ENCODE measurements around the gene SYNJ2.

Gene SYNJ2

GRCh38 chr6:157982563-157983405 lies 1.1 kb downstream of the SYNJ2 start:
- DNase-seq = no peak

DNA sequence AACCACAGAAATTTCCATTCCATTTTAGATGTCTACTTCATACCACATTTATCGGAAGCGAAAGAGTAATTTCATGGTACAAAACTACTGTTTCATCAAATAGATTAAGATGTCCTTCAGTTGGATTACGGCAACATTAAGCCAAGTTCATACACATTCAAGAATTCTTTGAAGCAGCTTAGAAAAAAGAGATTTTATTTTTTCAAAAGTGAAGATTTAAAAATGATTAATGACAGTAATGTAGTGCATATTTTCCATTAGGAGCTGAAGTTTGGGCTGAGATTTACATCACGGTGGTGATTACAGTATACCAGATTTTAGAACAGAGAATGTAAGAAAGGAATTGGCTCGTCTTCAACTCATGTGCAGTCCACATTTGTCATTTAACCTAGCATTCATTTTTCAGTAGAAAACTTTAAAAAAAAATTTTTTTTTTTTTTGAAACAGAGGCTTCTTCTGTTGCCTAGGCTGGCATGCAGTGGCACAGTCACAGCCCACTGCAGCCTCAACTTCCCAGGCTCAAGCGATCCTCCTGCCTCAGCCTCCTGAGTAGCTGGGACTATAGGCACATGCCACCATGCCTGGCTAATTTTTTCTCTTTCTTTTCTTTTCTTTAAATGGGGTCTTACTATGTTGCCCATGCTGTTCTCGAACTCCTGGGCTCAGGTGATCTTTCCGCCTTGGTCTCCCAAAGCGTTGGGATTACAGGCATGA lies 1.9 kb downstream of the SYNJ2 start:
- DNase-seq = no peak

DNA sequence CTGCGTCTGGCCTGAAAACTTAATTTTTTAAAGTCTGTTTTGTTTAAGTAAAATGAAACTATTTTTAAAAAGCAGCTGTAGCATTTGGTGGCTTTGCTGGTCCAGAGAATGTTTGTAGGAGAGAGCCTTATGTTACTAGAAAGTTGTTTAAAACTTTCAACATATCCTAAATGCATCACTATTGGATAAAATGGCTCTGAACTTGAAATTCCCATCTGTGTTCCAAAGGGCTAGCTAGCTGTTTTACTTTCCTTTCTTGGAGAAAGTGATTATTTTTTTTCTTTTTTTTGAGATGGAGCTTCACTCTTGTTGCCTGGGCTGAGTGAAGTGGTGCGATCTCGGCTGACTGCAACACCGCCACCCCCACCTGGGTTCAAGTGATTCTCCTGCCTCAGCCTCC lies 2.5 kb downstream of the SYNJ2 start:
- no peak for DNase-seq

GRCh38 chr6:157984686-157985225 lies 3.1 kb downstream of the SYNJ2 start:
- no peak for DNase-seq

GRCh38 chr6:157985378-157986155 lies 3.9 kb downstream of the SYNJ2 start:
- DNase-seq = no peak

DNA sequence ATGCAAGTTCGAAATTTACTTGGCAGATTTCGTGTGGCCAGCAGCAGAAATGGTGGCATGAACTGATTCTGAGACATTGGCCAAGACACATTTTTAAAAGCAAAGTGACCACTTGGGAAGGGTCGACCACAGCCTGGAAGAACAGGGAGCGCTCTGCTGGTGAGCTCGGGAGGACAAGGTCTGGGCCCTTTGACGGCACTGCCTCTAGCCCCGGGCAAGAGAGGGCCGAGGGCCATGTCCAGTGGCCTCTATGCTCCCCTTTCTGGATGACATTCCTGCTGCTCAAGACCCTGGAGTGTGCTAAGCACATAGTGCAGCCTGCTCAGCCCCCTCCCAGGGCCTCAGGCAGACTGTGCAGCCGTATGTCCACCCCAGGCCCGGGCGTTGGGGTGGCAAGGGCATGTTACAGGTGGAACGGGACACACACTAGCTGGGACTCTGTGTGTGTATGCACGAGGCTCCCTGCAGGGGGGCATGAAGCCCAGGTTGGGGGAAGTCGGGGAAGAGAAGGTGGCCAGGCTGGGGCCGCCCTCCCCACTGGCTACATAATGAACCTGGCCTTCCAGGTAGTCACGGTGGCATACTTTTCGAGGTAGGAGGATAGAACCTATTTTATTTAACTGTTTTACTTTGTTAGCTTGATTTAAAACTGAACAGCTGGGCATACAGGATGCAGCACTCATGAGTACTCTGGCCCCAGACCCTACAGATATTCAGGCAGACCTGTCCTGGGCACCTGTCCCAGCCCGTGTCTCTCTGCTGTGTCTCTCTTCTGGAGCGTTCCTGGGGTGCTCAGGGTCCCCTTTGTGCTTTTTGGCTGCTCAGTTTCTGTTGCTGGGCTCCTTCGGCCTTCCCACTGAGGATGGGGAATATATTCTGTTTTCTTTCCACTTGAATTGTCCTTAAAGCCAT lies 6.4 kb downstream of the SYNJ2 start:
- no peak for DNase-seq

DNA sequence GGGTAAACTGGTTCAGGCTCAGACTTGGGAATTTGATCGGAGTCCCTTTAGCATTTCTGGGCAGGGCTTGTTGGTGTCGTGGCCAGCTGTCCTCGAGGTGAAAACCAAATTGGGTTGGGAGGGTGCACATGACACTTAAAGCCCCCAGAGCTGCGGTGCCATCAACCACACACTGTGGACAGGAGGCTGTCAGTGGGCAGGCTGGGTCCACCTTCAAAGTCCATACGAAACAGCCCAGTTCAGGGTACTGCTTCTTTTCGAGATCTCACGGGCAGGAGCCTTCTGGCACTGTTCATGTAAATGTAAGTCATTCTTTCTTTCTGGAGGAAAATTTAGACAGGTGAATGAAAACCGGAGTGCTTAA lies 7.0 kb downstream of the SYNJ2 start:
- no peak for DNase-seq

DNA sequence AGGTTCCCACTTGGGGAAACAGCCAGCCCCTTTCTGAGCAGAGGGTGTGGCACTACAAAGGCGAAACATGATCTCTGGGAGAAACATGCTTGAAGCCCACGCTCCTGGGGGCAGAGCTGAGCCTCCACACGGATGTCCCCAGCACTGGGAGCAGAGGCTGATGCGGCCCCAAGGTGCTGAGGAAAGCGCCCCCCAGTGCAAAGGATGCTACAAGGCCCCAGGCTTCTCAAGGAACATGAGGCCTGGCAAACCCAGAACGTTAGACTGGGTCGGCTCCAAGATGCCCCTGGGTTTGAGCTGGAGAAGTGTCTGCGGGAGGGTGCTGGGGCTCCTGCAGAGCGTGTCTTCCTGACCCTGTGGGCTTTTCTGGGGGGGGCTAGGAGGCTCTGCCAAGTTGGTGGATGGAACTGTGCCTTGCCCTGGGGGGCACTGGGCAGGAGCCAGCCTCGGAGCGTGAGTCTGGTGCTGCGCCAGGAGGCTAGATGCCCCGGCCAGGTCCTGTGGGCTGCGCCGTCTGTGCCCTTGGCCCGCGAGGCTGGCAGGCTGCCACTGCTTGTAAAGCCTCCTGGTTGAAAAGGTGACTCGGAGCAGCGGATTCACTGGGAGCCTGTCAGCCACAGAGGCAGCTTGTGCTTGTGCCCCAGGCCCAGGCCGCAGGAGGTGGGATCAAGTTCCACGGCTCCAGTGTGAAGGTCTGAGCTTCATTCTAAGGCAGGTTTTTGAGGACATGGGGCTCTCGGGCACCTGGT lies 8.1 kb downstream of the SYNJ2 start:
- DNase-seq = no peak

- no peak for DNase-seq
These were observed 8.8 kb downstream of the SYNJ2 start for GRCh38 chr6:157990321-157991066.

GRCh38 chr6:157991067-157991432 lies 9.4 kb downstream of the SYNJ2 start:
- DNase-seq = no peak

DNA sequence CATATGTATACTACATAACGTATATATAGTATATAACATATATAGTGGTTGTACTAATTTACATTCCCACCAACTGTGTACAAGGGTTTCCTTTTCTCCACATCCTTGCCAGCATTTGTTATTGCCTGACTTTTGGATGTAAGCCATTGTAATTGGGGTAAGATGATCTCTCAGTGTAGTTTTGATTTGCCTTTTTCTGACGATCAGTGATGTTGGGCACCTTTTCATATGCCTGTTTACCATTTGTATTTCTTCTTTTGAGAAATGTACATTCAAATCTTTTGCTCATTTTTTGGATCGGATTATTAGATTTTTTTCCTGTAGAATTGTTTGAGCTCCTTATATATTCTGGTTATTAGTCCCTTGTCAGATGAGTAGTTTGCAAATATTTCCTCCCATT lies 11.4 kb downstream of the SYNJ2 start:
- no peak for DNase-seq

DNA sequence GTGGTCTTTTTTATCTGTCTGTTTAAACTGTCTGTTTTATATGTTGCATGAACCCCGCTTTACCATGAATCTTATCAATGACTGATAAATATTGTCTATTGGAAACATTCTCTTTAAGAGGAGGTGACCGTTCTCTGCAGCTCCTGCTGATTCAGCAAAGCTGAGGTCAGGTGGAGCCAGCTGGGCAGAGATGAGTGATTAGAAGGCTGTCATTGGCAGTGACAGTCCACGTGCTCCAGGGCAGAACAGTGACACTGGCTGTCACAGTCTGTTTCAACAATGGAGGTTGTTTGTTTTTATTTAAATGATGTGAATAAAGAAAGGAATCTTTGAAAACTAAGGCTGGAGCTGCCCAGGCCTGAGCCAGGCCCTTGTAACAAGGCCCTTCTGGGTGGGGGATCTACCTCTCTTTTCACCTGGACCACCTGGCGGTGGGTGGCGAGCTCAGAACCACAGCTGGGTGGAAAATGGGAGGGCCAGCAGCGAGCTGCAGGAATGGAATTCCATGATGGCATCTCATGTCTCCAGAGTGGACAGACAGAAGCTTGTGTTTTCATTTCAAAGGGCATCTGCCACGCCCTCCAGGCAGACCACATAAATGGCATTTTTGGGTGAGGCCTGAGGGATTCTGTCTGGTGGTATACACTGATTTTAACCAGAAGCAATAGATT lies 12.6 kb downstream of the SYNJ2 start:
- DNase-seq = no peak

GRCh38 chr6:157995458-157995857 lies 13.8 kb downstream of the SYNJ2 start:
- no peak for DNase-seq

- DNase-seq = no peak
These were observed 14.6 kb downstream of the SYNJ2 start for GRCh38 chr6:157996201-157996712.

GRCh38 chr6:157996918-157997702 lies 15.4 kb downstream of the SYNJ2 start:
- DNase-seq = no peak

DNA sequence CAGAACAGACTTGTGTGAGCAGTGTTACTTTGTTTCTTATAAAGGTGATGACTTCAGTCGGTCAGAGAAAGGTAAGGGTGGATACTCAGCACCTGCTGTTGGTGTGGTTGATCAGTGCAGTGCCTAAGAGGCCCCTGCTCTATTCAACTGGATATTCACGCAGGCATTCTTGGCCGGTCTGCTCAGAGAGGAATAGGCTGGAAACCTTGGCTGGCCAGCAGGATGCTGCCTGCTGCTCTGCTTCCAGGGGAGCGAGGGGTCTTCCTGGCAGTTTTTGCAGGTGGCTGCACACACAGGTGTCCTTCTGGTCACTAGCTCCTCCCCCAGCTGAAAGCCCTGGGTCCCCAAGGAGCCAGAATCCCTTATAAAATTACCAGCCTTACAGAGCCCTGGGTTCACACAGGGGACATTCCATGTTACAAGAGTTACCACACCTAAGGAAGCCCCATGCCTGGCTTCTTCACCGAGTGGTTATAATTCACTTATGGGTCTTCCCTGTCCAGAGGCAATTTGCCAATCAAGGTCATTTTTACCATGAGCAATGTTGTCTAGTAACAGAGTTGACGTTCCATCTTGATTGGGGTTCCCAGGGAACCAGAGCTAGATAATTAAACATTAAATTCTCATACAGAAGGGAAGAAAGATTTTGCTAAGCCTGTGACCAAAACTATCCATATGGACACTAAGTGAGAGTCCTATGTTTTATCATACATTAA lies 16.4 kb downstream of the SYNJ2 start:
- no peak for DNase-seq

DNA sequence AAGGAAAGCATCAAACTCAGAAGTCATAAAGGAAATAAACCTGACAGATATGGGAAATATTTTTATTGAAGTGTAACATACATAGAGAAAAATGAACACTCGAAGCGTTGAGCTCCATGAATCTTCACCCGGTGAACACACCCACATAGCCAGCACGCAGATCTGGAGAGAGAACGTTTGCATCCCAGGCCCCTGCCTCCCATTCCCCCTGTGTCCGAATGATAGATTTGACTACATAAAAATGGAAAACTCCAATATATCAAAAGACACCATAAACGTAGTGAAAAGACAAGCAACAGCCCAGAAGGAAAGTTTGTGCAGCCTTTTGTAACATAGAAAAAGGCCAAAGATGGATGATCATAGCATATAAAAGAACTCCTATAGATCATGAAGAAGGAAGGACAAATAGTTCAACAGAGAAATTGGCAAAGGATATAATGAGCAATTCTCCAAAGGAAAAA lies 17.1 kb downstream of the SYNJ2 start:
- DNase-seq = no peak

All from inflammatory macrophage treated with lipopolysaccharide for 4 hours (primary cell).